H1 (cell line): ENCODE results near the gene EIF4E1B. TPM values are rescaled to one million over a fixed set of nuclear protein-coding genes. Genes with fewer than 3 reads are reported as not detected.
A peak's percentile ranks its signal among the peaks of the same experiment; 100 is the strongest.

ENCODE experiments used
- ATF3 ChIP-seq: IDR thresholded peaks from 2 replicates; pipeline ENCODE4 v1.6.1; 2011; ENCODE audit warnings: low read depth, mild to moderate bottlenecking, low read length; ENCODE audit not compliant: insufficient read depth
- BACH1 ChIP-seq: IDR thresholded peaks from 2 replicates; pipeline ENCODE4 v1.6.1; 2012; ENCODE audit warnings: low read length, improper control_type of control experiment
- CBX8 ChIP-seq: fragments of 300-800, 300-1000 bp; sonication (generic); IDR thresholded peaks from 2 replicates; pipeline ENCODE4 v1.7.1; 2016; ENCODE audit warnings: low read depth, low read length, borderline replicate concordance
- CHD1 ChIP-seq: IDR thresholded peaks from 2 replicates; pipeline ENCODE4 v1.6.1; 2012; ENCODE audit warnings: low read depth, low read length, improper control_type of control experiment
- E2F6 ChIP-seq: IDR thresholded peaks from 2 replicates; pipeline ENCODE4 v1.6.1; 2012; ENCODE audit warnings: inconsistent platforms
- EGR1 ChIP-seq: IDR thresholded peaks from 2 replicates; pipeline ENCODE4 v1.6.1; 2011; ENCODE audit warnings: low read depth, low read length, borderline replicate concordance
- EP300 ChIP-seq, 2 experiments: IDR thresholded peaks; 1 replicate in 1 of 2; 2 replicates in 1 of 2; pipeline ENCODE4 v1.6.1; 2011 to 2012; ENCODE audit warnings: low read depth in 2 of 2, low read length in 2 of 2, mild to moderate bottlenecking in 2 of 2, borderline replicate concordance in 1 of 2, inconsistent platforms in 1 of 2, moderate library complexity in 1 of 2
- EZH2 ChIP-seq: fragments of 200-600 bp; sonication (generic); IDR thresholded peaks from 2 replicates; pipeline ENCODE4 v1.7.1; 2012; ENCODE audit warnings: low read depth, mild to moderate bottlenecking, moderate library complexity, low read length, inconsistent platforms; ENCODE audit not compliant: severe bottlenecking
- FOSL1 ChIP-seq: IDR thresholded peaks from 2 replicates; pipeline ENCODE4 v1.6.1; 2011; ENCODE audit warnings: mild to moderate bottlenecking, low read depth, low read length, moderate library complexity; ENCODE audit not compliant: insufficient read depth
- JUN ChIP-seq: IDR thresholded peaks from 2 replicates; pipeline ENCODE4 v1.6.1; 2011; ENCODE audit warnings: low read depth, mild to moderate bottlenecking, improper control_type of control experiment, low read length
- JUND ChIP-seq: IDR thresholded peaks from 2 replicates; pipeline ENCODE4 v1.6.1; 2011; ENCODE audit warnings: mild to moderate bottlenecking, improper control_type of control experiment, low read length
- KDM5A ChIP-seq: fragments of 200-600 bp; IDR thresholded peaks from 2 replicates; pipeline ENCODE4 v1.7.1; 2012; ENCODE audit warnings: mild to moderate bottlenecking, low read length, inconsistent platforms, mixed read lengths
- NANOG ChIP-seq: IDR thresholded peaks from 2 replicates; pipeline ENCODE4 v1.6.1; 2011; ENCODE audit warnings: low read length, low read depth, mild to moderate bottlenecking, inconsistent platforms; ENCODE audit not compliant: insufficient read depth, poor library complexity, severe bottlenecking
- NRF1 ChIP-seq: IDR thresholded peaks from 2 replicates; pipeline ENCODE4 v1.6.1; 2011; ENCODE audit warnings: mild to moderate bottlenecking, low read depth, low read length, improper control_type of control experiment
- POLR2A ChIP-seq, 2 experiments: IDR thresholded peaks; 1 replicate in 1 of 2; 2 replicates in 1 of 2; pipeline ENCODE4 v1.6.1; 2011; ENCODE audit warnings: low read depth in 2 of 2, low read length in 2 of 2, mild to moderate bottlenecking in 2 of 2; ENCODE audit errors: control extremely low read depth in 1 of 2
- POLR2AphosphoS5 ChIP-seq: IDR thresholded peaks from 2 replicates; pipeline ENCODE4 v1.6.1; 2011; ENCODE audit warnings: low read depth, low read length
- POU5F1 ChIP-seq: IDR thresholded peaks from 2 replicates; pipeline ENCODE4 v1.6.1; 2011; ENCODE audit warnings: low read depth, mild to moderate bottlenecking, low read length, moderate library complexity
- RBBP5 ChIP-seq: IDR thresholded peaks from 2 replicates; pipeline ENCODE4 v1.7.1; 2012; ENCODE audit warnings: low read depth, mild to moderate bottlenecking, inconsistent platforms, low read length, moderate library complexity, borderline replicate concordance
- RXRA ChIP-seq: IDR thresholded peaks from 2 replicates; pipeline ENCODE4 v1.6.1; 2011; ENCODE audit warnings: low read depth, mild to moderate bottlenecking, low read length, moderate library complexity; ENCODE audit not compliant: insufficient read depth
- SIN3A ChIP-seq, 2 experiments: IDR thresholded peaks in 1 of 2; conservative IDR thresholded peaks in 1 of 2; 2 replicates each; pipeline ENCODE4 v1.6.1; 2011 to 2012; ENCODE audit warnings: low read length in 2 of 2, improper control_type of control experiment in 1 of 2, low read depth in 1 of 2, mild to moderate bottlenecking in 1 of 2
- SP2 ChIP-seq: IDR thresholded peaks from 2 replicates; pipeline ENCODE4 v1.6.1; 2012; ENCODE audit warnings: mild to moderate bottlenecking, low read length, inconsistent platforms
- SP4 ChIP-seq: IDR thresholded peaks from 2 replicates; pipeline ENCODE4 v1.6.1; 2012; ENCODE audit warnings: low read length, inconsistent platforms
- TBP ChIP-seq: IDR thresholded peaks from 2 replicates; pipeline ENCODE4 v1.6.1; 2011; ENCODE audit warnings: low read depth, low read length, improper control_type of control experiment
- TCF12 ChIP-seq: IDR thresholded peaks from 2 replicates; pipeline ENCODE4 v1.6.1; 2011; ENCODE audit warnings: low read depth, mild to moderate bottlenecking, low read length
- TEAD4 ChIP-seq: IDR thresholded peaks from 2 replicates; pipeline ENCODE4 v1.6.1; 2012; ENCODE audit warnings: low read depth, low read length, inconsistent platforms, mixed read lengths
- YY1 ChIP-seq: IDR thresholded peaks from 2 replicates; pipeline ENCODE4 v1.6.1; 2011; ENCODE audit warnings: low read depth, mild to moderate bottlenecking, low read length
- polyA plus RNA-seq, 7 experiments: library from polyadenylated mRNA; depleted of rRNA in 3 of 7; stranded (reverse) in 5 of 7; unstranded in 2 of 7; fragments of >200 nt in 5 of 7; fragments of 200-250 nt in 2 of 7; gene quantifications; 1 replicate in 5 of 7; 2 replicates in 1 of 7; 4 replicates in 1 of 7; pipeline versions ENCODE4 v1.2.1 to v1.2.3, GENCODE V29; 2011 to 2013; ENCODE audit warnings: missing spikeins in 2 of 7, mixed read lengths in 2 of 7
- total RNA-seq: library from RNA; stranded (reverse); fragmentation: NEBNext Ultra II Directional; extraction: Animal tissue kit (Norgen Biotek cat#: 25700); gene quantifications from 2 replicates; pipeline ENCODE4 v1.2.1, GENCODE V29; 2021

The EIF4E1B gene
- total and polyA plus RNA-seq, 2 of the 8 experiments (the other 6 are each of a cell fraction or from before 2014, with no cell fraction given): 0.97 to 1.3 TPM

- TF ChIP-seq EGR1: peak; percentile 50; the same call in 1 of the 2 replicates
- no peak for TF ChIP-seq POLR2AphosphoS5
- no peak; the same call in 1 of the 2 replicates for TF ChIP-seq SP4
- TF ChIP-seq JUN: no peak
- no peak for TF ChIP-seq TCF12
- no peak for TF ChIP-seq ATF3
- no peak for TF ChIP-seq TBP
- TF ChIP-seq SP2: no peak
- TF ChIP-seq NRF1: no peak
- no peak for TF ChIP-seq POLR2A (IDR thresholded peaks at IDR 0.05; ENCODE audit: control extremely low read depth in 1 of 2, low read depth in 2 of 2, low read length in 2 of 2)
- no peak for TF ChIP-seq POU5F1
- no peak for TF ChIP-seq CBX8
- TF ChIP-seq RXRA: no peak
- TF ChIP-seq E2F6: no peak
- no peak for TF ChIP-seq KDM5A
- no peak for TF ChIP-seq YY1
- TF ChIP-seq FOSL1: no peak
- no peak for TF ChIP-seq CHD1
- TF ChIP-seq SIN3A (conservative IDR thresholded peaks at IDR 0.05 in 1 of 2, IDR thresholded peaks at IDR 0.05 in 1 of 2; ENCODE audit: low read depth in 1 of 2, low read length in 2 of 2): no peak
- no peak for TF ChIP-seq JUND
- TF ChIP-seq EP300 (IDR thresholded peaks at IDR 0.05; ENCODE audit: borderline replicate concordance in 1 of 2, low read depth in 2 of 2, low read length in 2 of 2): no peak
- TF ChIP-seq BACH1: no peak
- peak; percentile 47; the same call in 1 of the 2 replicates for TF ChIP-seq TEAD4
- TF ChIP-seq EZH2: no peak
- no peak; the same call in 1 of the 2 replicates for TF ChIP-seq RBBP5
- no peak for TF ChIP-seq NANOG
Observed at GRCh38 chr5:176619203-176619568, 11.3 kb upstream of the EIF4E1B start (continued).
